K562 (cell line): ENCODE measurements around the gene DBX1. TPM values are rescaled to one million over a fixed set of nuclear protein-coding genes. Genes with fewer than 3 reads are reported as not detected.
A peak's percentile ranks its signal among the peaks of the same experiment; 100 is the strongest.

Experiments used
- CTBP1 ChIP-seq: fragments of 450-650 bp; IDR thresholded peaks from 2 replicates; pipeline ENCODE4 v1.6.1; 2016; ENCODE audit warnings: borderline replicate concordance
- CTCF ChIP-seq, 3 experiments: IDR thresholded peaks in 2 of 3; conservative IDR thresholded peaks in 1 of 3; 2 replicates each; pipeline ENCODE4 v1.5.1; 2011 to 2012; ENCODE audit warnings: low read length in 3 of 3, mild to moderate bottlenecking in 3 of 3, control low read depth in 2 of 3, improper control_type of control experiment in 1 of 3, inconsistent platforms in 1 of 3, low read depth in 1 of 3, mixed read lengths in 1 of 3, moderate library complexity in 1 of 3; ENCODE audit not compliant: insufficient read depth in 2 of 3
- HDAC1 ChIP-seq, 2 experiments: fragments of 450-650 bp; IDR thresholded peaks; 2 replicates each; pipeline ENCODE4 v1.6.1; 2016 to 2017; ENCODE audit warnings: inconsistent platforms in 1 of 2, mild to moderate bottlenecking in 1 of 2, moderate library complexity in 1 of 2
- RB1 ChIP-seq: fragments of 450-650 bp; IDR thresholded peaks from 2 replicates; pipeline ENCODE4 v1.6.1; 2017; ENCODE audit warnings: low read depth, mild to moderate bottlenecking
- RCOR1 ChIP-seq, 2 experiments: IDR thresholded peaks; 2 replicates each; pipeline ENCODE4 v1.6.1; 2012; ENCODE audit warnings: low read depth in 2 of 2, low read length in 2 of 2, borderline replicate concordance in 1 of 2, improper control_type of control experiment in 1 of 2
- REST ChIP-seq, 2 experiments: fragments of 450-650 bp; formaldehyde crosslinking in 1 of 2; IDR thresholded peaks; 2 replicates each; pipeline versions ENCODE4 v1.4.0 to v1.6.1; 2014 to 2020; ENCODE audit warnings: mild to moderate bottlenecking in 2 of 2, borderline replicate concordance in 1 of 2, low read depth in 1 of 2
- THRAP3 ChIP-seq: fragments of 450-650 bp; IDR thresholded peaks from 2 replicates; pipeline ENCODE4 v1.6.1; 2016; ENCODE audit warnings: mild to moderate bottlenecking, inconsistent platforms, borderline replicate concordance
- TRIM28 ChIP-seq: fragments of 450-650 bp; IDR thresholded peaks from 2 replicates; pipeline ENCODE4 v1.6.1; 2017
- polyA plus RNA-seq, 8 experiments: library from polyadenylated mRNA; depleted of rRNA in 4 of 8; stranded (reverse) in 5 of 8; unstranded in 3 of 8; fragments of >200 nt; fragmentation: Nextera tagmentation in 2 of 8; fragmentation: Illumina TruSeq in 1 of 8; extraction: Ambion mirVana in 2 of 8; extraction: Trizol in 1 of 8; gene quantifications; 2 replicates each; pipeline versions ENCODE4 v1.2.1 to v1.2.3, GENCODE V29; 2011 to 2014; ENCODE audit warnings: inconsistent platforms in 1 of 8, missing spikeins in 1 of 8
- total RNA-seq, 7 experiments: library from RNA; depleted of rRNA in 6 of 7; stranded (reverse); fragments of >200 nt in 6 of 7; fragmentation: Illumina TruSeq in 2 of 7; extraction: Trizol in 2 of 7; gene quantifications; 2 replicates each; pipeline versions ENCODE4 v1.2.1 to v1.2.3, GENCODE V29; 2011 to 2021; ENCODE audit warnings: low replicate concordance in 1 of 7
- TF ChIP-seq, protein P1 (sequence below): fragments of 200-800 bp; sonication (Bioruptor generic); IDR thresholded peaks from 2 replicates; pipeline ENCODE4 v1.6.1; 2017; ENCODE audit warnings: missing genetic modification characterization, missing compliant biosample characterization
- TF ChIP-seq, protein P2 (sequence below): fragments of 450-650 bp; formaldehyde crosslinking; IDR thresholded peaks from 2 replicates; pipeline ENCODE4 v1.4.0; 2020; ENCODE audit warnings: mild to moderate bottlenecking, moderate library complexity

DBX1 gene
- total and polyA plus RNA-seq, 9 of the 15 experiments (the other 6 are each of a cell fraction or from before 2014, with no cell fraction given) = not detected

- TF ChIP-seq CTCF (IDR thresholded peaks at IDR 0.05 in 2 of 3, conservative IDR thresholded peaks at IDR 0.05 in 1 of 3; ENCODE audit: insufficient read depth in 2 of 3, low read depth in 1 of 3, low read length in 3 of 3) = peak; percentile 91 to 95 (median 92)
- peak in 1 of 2 experiments; percentile 69; a peak in 2 of 4 replicates for TF ChIP-seq RCOR1 (IDR thresholded peaks at IDR 0.05; ENCODE audit: borderline replicate concordance in 1 of 2, low read depth in 2 of 2, low read length in 2 of 2)
- TF ChIP-seq, protein P1, sequence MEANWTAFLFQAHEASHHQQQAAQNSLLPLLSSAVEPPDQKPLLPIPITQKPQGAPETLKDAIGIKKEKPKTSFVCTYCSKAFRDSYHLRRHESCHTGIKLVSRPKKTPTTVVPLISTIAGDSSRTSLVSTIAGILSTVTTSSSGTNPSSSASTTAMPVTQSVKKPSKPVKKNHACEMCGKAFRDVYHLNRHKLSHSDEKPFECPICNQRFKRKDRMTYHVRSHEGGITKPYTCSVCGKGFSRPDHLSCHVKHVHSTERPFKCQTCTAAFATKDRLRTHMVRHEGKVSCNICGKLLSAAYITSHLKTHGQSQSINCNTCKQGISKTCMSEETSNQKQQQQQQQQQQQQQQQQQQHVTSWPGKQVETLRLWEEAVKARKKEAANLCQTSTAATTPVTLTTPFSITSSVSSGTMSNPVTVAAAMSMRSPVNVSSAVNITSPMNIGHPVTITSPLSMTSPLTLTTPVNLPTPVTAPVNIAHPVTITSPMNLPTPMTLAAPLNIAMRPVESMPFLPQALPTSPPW (CRISPR knock-in tag) = peak; percentile 52
- TF ChIP-seq REST (IDR thresholded peaks at IDR 0.05; ENCODE audit: borderline replicate concordance) = peak; percentile 89
- TF ChIP-seq REST (CRISPR knock-in tag; IDR thresholded peaks at IDR 0.05; ENCODE audit: low read depth) = no peak
- no peak for TF ChIP-seq TRIM28
- TF ChIP-seq THRAP3 = no peak
- peak; percentile 93 for TF ChIP-seq CTBP1
- TF ChIP-seq RB1 = peak; percentile 45; the same call in 1 of the 2 replicates
- TF ChIP-seq, protein P2, sequence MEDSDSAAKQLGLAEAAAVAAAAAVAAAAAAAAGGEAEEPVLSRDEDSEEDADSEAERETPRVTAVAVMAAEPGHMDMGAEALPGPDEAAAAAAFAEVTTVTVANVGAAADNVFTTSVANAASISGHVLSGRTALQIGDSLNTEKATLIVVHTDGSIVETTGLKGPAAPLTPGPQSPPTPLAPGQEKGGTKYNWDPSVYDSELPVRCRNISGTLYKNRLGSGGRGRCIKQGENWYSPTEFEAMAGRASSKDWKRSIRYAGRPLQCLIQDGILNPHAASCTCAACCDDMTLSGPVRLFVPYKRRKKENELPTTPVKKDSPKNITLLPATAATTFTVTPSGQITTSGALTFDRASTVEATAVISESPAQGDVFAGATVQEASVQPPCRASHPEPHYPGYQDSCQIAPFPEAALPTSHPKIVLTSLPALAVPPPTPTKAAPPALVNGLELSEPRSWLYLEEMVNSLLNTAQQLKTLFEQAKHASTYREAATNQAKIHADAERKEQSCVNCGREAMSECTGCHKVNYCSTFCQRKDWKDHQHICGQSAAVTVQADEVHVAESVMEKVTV (CRISPR knock-in tag) = peak; percentile 75
- no peak for TF ChIP-seq HDAC1 (IDR thresholded peaks at IDR 0.05)
Observed at GRCh38 chr11:20110908-20111669, 49.2 kb downstream of the DBX1 start (continued).
